ENCODE results near the gene NEK8. TPM values are rescaled to one million over a fixed set of nuclear protein-coding genes. Genes with fewer than 3 reads are reported as not detected.

NEK8 gene
- total and polyA plus RNA-seq, 9 of the 15 experiments (the other 6 are each of a cell fraction or from before 2014, with no cell fraction given) = 0.98 to 16.6 (median 4.6) TPM

DNA sequence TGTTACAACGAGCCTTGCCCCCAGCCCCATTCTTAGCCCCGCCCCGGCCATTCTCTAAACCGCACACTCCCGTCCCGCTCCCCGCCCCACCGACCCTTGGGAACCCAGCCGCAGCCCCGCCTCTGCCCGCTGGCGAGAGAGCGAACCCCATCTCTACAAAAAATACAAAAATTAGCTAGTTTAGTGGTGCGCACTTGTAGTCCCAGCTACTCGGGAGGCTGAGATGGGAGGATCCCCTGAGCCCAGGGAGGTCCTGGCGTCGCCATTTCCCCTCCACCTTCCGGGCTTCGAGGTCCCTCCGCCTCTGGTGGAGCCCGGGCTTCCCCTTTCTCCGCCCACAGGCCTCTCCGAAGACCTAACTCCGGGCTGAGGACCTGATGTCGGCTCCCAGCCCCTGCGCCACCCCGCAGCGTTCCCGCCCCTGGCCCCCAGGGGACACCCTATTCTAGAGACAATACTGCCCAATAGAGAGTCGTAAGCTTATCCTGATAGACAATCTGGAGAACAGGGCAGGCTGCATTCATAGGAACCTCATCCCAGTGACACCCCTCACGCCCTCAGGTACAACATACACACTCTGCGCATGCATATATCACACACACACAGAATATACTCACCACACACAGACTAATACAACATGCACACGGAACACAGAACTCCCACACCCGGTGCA, 16.4 kb upstream of the NEK8 start (continued):
- TF ChIP-seq MAZ (CRISPR knock-in tag; conservative IDR thresholded peaks at IDR 0.05 in 1 of 2, IDR thresholded peaks at IDR 0.05 in 1 of 2) (peak; percentile 6 to 67; a peak in 2 of 4 replicates), ZEB2 (IDR thresholded peaks at IDR 0.05) (peak; percentile 49; the same call in 1 of the 2 replicates), ARNT (IDR thresholded peaks at IDR 0.05) (peak in 1 of 2 experiments; percentile 24; a peak in 1 of 4 replicates), ZNF41 (CRISPR knock-in tag; conservative IDR thresholded peaks at IDR 0.05) (no peak), EP300 (IDR thresholded peaks at IDR 0.05; ENCODE audit: low read length) (no peak), ZNF707 (CRISPR knock-in tag; conservative IDR thresholded peaks at IDR 0.05) (no peak), RBM39 (optimal IDR thresholded peaks at IDR 0.05; ENCODE audit: low read depth, low read length) (no peak), HDAC1 (IDR thresholded peaks at IDR 0.05) (peak in 1 of 2 experiments; percentile 57; a peak in 1 of 4 replicates), ZNF586 (CRISPR knock-in tag; conservative IDR thresholded peaks at IDR 0.05) (no peak), JUND (IDR thresholded peaks at IDR 0.05; ENCODE audit: borderline replicate concordance, low read depth, low read length) (no peak), JUND (tag; IDR thresholded peaks at IDR 0.05; ENCODE audit: borderline replicate concordance, low read depth, low read length) (no peak; the same call in 2 of the 3 replicates), ZNF175 (CRISPR knock-in tag; IDR thresholded peaks at IDR 0.05; ENCODE audit: low read depth) (no peak), NRF1 (conservative IDR thresholded peaks at IDR 0.05 in 1 of 2, IDR thresholded peaks at IDR 0.05 in 1 of 2) (peak; percentile 73 to 78), TFAM (CRISPR knock-in tag; conservative IDR thresholded peaks at IDR 0.05) (no peak)

Data from K562 (cell line).